SH-SY5Y (cell line): ENCODE results near the gene DIP2C.

Experiments used
- GATA2 ChIP-seq: IDR thresholded peaks from 2 replicates; pipeline ENCODE4 v1.6.1; 2011; ENCODE audit warnings: mild to moderate bottlenecking, low read depth, low read length
- GATA3 ChIP-seq: IDR thresholded peaks from 2 replicates; pipeline ENCODE4 v1.6.1; 2011; ENCODE audit warnings: low read depth, mild to moderate bottlenecking, low read length, moderate library complexity

Gene DIP2C

GRCh38 chr10:323651-324293, 365.7 kb downstream of the DIP2C start:
- no peak for TF ChIP-seq GATA2
- no peak for TF ChIP-seq GATA3

- TF ChIP-seq GATA2 (no peak), GATA3 (no peak)
These were observed 368.7 kb downstream of the DIP2C start for GRCh38 chr10:320771-321170.

- TF ChIP-seq GATA3 (no peak), GATA2 (no peak)
These were observed 371.5 kb downstream of the DIP2C start for GRCh38 chr10:317926-318325.

- TF ChIP-seq GATA3 (no peak), GATA2 (no peak)
These were observed 372.1 kb downstream of the DIP2C start for GRCh38 chr10:317271-317769.

GRCh38 chr10:316390-316789, 373.1 kb downstream of the DIP2C start:
- TF ChIP-seq GATA2 (no peak), GATA3 (no peak)

- TF ChIP-seq GATA3 (no peak), GATA2 (no peak)
These were observed 374.6 kb downstream of the DIP2C start for GRCh38 chr10:314871-315270.

GRCh38 chr10:314381-314780, 375.1 kb downstream of the DIP2C start:
- no peak for TF ChIP-seq GATA2

GRCh38 chr10:311901-312665, 377.4 kb downstream of the DIP2C start:
- no peak for TF ChIP-seq GATA3
- no peak for TF ChIP-seq GATA2

- TF ChIP-seq GATA2 (no peak), GATA3 (no peak)
These were observed 378.4 kb downstream of the DIP2C start for GRCh38 chr10:310976-311639.

- no peak for TF ChIP-seq GATA3
- TF ChIP-seq GATA2 = no peak
These were observed 379.1 kb downstream of the DIP2C start for GRCh38 chr10:310371-310770.

GRCh38 chr10:308572-309085, 380.8 kb downstream of the DIP2C start:
- no peak for TF ChIP-seq GATA3
- no peak for TF ChIP-seq GATA2

- no peak for TF ChIP-seq GATA3
- TF ChIP-seq GATA2 = no peak
These were observed 381.4 kb downstream of the DIP2C start for GRCh38 chr10:308101-308500.

GRCh38 chr10:307659-308058, 381.8 kb downstream of the DIP2C start:
- no peak for TF ChIP-seq GATA2
- no peak for TF ChIP-seq GATA3

- TF ChIP-seq GATA2 (no peak), GATA3 (no peak)
These were observed 382.7 kb downstream of the DIP2C start for GRCh38 chr10:306675-307185.
